ENCODE data around the gene OR2G6.

Gene OR2G6

DNA sequence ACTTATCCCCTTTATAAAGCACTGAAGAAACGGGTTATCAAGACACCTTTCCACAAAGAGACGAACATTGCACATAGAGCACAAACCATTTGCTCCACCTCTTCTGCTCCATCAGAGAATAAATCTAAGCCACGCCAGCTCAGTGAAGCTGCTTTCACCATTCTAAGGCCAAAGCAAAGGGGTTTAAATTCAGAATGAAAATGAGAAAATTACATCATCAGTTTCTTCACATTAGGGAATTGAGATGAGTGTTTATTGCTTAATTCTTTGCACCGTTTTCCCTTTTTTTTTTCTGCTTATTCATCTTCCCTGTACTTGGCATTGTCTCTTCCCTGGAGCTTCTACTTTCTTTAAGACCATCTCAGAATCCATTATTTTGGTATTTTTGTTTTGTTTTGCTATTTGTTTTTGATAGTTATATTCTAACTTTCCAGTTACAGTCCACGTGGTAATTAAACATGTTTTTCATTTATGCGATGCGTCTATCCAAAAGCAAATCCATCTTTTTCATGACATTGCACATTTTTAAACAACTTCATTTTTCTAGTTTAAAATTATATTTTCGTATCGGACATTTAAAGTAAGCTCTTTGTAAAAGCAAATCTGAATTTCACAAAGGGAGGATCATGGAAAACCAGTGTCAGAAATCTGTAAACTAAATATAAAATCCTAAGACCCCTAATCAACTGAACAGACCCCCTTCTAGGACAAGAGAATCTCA, 68.5 kb downstream of the OR2G6 start:
- no peak for DNase-seq

All from DMS153 (cell line).